Measurements from ENCODE around the gene ENPP5.

Gene ENPP5, protein sequence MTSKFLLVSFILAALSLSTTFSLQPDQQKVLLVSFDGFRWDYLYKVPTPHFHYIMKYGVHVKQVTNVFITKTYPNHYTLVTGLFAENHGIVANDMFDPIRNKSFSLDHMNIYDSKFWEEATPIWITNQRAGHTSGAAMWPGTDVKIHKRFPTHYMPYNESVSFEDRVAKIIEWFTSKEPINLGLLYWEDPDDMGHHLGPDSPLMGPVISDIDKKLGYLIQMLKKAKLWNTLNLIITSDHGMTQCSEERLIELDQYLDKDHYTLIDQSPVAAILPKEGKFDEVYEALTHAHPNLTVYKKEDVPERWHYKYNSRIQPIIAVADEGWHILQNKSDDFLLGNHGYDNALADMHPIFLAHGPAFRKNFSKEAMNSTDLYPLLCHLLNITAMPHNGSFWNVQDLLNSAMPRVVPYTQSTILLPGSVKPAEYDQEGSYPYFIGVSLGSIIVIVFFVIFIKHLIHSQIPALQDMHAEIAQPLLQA

DNA sequence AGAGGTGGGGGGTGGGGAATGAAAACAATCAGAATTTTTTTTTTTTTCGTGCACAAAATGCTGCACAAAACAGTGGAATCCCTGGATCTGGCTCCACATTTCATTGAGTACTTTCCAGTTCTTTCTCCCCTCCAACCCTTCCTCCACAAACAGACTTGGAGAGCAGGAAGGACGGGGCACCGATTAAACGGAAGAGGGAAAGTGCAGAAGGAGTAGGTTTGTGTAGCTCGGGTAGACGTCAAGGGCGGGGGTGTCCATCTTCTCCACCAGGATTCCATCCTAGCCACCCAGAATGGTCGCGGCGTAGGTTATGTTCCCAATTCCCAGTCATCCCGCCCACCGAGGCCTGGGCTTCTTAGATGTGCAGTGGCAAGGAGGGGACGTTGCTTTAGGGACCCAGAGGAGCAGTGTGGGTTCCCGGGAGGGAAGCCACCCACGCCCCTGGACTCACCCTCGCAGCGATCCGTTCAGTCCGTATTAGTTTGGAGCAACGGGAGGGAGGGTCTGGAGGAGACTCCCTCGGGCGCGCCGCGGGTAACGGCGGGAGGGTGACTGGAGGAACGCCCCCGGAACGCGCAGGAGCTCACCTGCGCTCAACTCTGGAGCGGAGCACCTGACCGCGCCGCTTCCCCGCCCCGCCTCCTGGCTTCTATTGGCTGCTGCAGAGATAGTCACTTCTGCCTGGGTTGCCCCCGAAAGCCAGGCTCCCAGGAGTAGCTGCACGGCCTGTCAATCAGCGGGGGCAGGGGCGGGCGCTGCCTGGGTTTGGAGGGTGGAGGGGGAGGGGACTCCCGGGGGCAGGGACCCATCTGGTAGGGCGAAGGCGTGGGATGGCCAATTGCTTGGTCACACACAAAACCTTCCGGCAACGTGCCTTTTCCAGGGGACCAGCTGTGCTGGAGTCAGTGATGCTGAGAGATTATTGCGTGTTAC, at the start of gene ENPP5:
Gene ENPP5, minus strand, starts transcription at position 624 of the 933 bp plus-strand sequence. CDS start 2,718 bp downstream, outside the sequence.
- DNase-seq (ENCODE audit: low read depth) = peak; percentile 36

DNA sequence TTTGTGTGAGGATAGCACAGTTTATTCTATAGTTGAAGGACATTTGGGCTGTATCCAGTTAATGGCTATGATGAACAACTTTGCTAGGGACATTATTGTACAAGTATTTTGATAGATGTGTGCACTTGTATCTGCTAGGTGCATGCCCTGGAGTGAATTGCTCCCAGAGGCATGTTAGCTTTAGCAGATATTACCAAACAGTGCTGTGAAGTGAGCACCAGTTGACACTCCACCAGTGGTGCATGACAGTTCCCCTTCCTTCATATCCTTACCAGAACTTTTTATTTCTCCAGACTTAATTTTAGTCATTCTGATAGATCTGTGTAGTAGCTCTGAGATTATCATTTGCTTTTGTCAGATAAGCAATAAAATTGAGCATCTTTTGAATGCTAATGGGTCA, 48.9 kb upstream of the ENPP5 start:
- no peak for DNase-seq (ENCODE audit: low read depth)

DNA sequence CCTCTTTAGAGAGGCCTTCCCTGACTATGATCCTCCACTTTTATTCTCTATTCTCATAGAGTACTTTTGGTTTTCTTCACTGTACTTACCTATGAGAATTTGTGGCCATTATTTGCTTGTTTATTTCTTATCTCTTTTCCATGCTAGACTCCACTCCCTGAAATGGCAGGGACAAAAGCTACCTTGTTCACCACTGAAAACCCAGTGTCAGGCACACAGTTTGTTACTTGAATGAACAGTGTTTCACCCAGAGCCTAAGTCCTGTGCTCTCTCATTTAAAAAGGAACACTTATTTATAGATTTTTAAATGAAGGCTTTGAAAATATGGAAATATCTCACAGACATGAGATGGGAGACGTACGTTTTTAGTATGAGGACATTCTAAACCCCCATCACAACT, 47.7 kb upstream of the ENPP5 start:
- no peak for DNase-seq (ENCODE audit: low read depth)

DNA sequence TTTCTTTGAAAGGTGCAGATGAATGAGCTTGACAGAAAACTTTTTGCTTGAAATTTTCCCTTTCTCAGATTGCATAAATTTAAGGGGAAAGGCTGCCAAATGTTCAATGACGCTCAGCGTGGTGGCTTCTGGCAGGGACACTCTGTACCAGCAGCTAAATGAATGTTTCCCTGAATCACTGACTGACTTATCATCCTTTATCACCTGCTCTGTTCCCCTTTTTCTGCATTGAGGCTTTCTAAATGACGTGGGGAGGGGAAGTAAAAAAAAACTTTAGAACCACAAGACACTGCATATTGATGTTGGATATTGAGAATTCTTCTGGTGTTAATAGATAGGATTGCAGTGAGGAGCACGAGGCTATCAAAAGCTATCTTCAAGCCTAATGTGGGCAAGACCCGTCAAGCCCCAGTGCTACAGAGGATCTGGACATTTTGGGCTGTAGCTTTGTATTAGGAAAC, 46.9 kb upstream of the ENPP5 start:
- DNase-seq (ENCODE audit: low read depth) = no peak

DNA sequence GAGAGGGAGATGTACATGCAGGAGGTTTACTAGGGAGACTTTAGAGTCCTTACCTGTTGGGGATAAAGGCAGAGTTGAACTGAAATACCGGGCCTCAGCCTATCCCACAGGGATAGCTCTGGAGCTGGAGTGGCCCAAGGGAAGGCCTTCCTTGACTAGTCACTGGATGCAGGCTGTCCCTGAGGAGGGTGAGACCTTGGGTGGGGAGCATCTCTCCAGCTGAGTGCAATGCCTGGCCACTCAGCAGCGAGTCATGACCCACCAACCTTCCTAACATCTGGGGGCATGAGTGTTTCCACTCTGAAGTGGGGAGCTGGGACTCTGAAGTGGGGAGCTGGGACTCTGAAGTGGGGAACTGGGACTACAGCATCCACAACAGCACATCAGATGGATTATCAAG, 46.1 kb upstream of the ENPP5 start:
- no peak for DNase-seq (ENCODE audit: low read depth)

DNA sequence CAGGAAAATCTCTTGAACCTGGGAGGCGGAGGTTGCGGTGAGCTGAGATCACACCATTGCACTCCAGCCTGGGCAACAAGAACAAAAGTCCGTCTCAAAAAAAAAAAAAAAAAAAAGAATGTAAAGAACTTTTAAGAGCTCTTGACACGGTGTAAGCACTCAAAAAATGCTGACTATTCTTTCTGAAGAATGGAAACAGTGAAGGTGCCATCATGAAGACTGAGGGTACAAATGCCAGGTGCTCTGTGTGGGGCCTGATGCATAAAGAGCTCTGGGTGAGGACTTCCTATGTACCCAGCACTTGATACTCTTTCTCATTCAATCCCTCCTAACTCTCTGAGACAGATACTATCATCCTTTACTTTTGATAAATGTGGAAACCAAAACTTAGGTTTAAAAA, 45.0 kb upstream of the ENPP5 start:
- no peak for DNase-seq (ENCODE audit: low read depth)

DNA sequence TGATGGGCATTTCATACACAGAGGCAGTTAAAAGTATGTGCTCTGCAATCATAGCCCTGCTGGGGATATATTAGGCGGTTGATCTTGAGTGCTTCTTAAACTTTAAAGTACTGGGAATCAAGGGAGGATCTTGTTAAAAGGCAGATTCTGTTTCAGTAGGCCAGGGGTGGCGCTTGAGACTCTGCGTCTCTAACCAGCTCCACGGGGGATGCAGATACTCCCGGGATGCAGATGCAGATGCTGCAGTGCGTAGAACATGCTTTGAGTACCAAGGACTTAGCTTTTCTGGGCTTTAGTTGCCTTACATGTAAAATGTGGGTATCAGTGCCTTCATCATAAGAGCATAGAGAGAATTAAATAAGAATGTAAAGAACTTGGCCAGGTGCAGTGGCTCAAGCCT, 44.4 kb upstream of the ENPP5 start:
- DNase-seq (ENCODE audit: low read depth) = no peak

DNA sequence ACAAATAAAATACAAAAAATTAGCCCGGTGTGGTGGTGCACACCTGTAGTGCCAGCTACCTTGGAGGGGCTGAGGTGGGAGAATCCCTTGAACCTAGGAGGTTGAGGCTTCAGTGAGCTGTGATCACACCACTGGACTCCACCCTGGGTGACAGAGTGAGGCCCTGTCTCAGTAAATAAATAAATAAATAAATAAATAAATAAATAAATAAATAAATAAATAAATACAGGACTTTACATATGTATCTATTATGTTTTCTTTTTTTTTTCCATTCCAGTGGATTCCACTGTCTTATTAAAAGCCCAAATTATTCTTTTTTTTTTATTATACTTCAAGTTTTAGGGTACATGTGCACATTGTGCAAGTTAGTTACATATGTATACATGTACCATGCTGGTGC, 41.1 kb upstream of the ENPP5 start:
- no peak for DNase-seq (ENCODE audit: low read depth)

DNA sequence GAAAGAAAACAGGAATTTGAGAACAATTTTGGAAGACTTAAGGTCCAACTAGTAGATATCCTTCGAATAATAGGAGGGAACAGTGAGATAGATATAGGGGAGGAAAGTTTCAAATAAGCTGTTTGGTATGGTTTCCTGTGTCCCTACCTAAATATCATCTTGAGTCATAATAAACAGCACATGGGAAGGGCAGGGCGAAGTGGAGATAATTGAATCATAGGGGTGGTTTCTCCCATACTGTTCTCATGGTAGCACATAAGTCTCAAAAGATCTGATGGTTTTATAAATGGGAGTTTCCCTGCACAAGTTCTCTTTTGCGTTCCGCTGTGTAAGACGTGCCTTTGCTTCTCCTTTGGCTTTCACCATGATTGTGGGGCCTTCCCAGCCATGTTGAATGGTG, 39.5 kb upstream of the ENPP5 start:
- no peak for DNase-seq (ENCODE audit: low read depth)

DNA sequence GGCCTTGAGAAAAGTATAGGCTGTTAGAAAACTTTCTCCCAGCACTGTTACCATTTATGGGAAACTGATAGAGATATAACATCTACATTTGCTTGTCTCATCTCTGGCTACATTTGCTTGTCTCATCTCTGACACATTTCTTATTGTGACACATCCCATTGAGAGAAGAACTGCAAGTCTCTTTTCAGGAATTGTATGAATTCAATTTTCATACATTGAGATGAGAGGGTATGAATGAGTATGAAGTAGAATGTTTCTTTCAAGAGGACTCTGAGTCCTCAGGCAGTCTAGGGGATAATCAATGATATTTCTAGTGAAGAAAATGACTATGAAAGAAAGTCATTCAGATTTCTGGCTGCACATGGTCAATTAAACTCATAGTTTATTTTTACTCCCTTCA, 37.5 kb upstream of the ENPP5 start:
- no peak for DNase-seq (ENCODE audit: low read depth)

DNA sequence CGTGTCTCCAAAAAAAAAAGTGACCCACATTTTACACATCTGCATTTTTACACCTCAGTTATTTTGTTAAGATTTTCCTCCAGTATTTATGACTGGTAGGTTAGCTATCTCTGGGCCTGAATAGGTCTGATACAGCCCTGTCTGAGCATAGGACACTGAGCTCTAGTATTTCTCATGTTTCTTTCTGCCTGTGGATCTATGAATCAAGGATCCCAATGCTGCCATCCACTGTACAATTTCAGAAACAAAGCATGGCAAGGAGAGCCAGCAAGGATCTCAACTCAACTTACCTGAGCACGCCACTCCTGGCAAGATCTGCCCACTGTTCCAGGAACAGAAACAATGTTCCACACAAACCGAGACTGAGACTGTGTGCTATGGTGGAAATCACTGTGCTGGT, 36.4 kb upstream of the ENPP5 start:
- DNase-seq (ENCODE audit: low read depth) = no peak

DNA sequence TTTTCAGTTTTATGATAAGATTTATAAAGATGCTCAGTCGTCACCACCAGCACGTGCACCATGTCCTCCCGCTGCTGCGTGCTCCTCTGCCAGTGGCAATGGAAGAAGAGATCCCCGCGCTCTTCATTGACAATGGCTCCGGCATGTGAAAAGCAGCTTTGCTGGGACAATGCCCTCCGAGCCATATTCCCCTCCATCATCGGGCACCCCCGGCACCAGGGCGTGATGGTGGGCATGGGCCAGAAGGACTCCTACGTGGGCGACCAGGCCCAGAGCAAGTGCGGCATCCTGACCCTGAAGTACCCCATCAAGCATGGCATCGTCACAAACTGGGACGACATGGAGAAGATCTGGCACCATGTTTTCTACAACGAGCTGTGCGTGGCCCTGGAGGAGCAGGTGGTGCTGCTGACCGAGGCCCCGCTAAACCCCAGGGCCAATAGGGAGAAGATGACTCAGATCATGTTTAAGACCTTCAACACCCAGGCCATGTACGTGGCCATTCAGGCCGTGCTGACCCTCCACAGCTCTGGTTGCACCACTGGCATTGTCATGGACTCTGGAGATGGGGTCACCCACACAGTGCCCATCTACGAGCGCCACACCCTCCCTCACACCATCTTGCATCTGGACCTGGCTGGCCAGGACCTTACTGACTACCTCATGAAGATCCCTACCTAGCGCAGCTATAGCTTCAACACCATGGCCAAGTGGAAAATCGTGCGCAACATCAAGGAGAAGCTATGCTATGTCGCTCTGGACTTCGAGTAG, 34.3 kb upstream of the ENPP5 start:
- no peak for DNase-seq (ENCODE audit: low read depth)

DNA sequence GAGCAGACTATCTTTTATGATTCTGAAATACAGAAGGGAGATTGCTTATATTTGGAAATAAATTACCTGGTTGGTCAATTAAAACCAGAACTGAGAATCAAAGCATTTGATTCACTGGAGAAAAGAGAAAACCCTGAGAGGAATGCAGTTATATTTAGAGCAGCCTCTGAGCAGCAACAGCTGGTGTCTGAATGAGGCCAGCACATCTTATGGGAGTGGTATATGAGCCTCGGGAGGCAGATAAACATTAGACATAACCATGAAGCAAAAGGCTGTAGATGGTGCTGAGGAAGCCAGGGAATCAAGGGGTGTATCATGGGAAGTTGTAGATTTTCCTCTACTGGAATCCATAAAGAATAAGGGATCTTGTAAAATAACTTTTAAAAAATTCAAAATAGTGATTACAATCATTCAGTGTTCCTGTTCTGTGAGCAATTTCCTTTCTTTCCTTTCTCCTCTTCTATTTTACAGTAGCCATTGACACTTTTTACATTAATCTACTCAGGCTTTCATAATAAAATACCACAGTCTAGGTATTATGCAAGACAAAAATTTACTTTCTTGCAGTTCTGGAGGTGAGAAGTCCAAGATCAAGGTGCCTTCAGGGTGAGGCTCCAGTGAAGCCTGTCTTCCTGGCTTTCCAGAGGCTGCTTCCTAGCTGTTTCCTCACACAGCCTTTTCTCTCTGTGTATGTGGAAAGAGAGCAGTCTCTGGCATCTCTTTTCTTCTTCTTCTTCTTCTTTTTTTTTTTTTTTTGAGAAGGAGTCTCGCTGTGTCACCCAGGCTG, 32.8 kb upstream of the ENPP5 start:
- DNase-seq (ENCODE audit: low read depth) = no peak

DNA sequence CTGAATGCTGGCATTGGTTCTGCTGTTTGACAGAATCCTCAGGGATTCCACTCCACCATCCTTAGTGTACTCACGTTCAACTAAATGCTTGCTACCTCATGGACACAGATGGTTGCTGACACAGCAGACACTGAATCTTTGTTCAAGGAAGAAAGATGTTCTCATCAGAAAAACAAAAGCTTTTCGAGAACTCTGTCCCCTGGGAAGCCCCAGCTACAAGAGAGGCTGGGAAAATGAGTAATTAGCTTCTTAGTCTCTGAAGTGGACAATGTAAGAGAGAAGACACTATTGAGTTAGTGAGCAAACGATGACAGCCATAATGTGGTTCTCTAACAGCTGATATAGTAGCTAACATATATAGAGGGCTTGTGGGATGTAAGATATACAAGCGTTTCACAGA, 30.9 kb upstream of the ENPP5 start:
- no peak for DNase-seq (ENCODE audit: low read depth)

DNA sequence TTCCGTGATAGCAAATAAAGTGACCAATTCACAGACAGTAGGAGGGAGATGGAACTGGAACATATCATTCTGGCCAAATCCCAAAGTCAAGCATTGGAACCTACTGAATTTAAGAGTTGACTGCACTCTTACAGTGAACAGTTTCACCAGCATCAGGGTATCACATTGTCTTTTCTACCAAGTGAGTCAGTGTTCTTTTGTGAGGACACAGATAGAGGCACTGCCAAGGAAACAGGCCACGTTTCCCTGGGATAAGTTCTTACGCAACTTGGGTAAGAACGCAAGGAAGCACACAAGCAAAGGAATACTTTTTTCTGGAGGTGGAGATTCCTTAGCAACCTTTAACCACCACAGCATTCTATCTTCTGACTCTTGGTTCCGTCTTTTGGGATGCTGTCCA, 28.6 kb upstream of the ENPP5 start:
- DNase-seq (ENCODE audit: low read depth) = no peak

DNA sequence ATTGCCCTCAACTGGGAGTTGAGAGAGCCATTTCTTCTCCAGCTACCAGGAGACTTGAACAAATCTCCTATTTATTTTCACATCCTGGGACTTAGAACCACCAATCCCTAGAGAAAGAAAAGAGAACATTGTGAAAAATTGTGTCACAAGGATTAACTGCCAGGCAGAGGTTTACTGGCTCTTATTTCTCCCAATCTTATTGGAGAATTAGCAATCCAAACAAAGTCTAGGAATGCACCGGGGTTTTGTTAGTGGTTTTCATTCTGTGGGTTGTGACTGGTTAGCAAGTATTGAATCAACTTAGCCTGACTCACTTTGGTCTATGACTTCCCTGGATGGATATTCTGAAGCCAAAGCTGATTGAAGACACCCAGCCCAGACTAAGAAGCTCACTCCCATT, 21.2 kb upstream of the ENPP5 start:
- DNase-seq (ENCODE audit: low read depth) = no peak

DNA sequence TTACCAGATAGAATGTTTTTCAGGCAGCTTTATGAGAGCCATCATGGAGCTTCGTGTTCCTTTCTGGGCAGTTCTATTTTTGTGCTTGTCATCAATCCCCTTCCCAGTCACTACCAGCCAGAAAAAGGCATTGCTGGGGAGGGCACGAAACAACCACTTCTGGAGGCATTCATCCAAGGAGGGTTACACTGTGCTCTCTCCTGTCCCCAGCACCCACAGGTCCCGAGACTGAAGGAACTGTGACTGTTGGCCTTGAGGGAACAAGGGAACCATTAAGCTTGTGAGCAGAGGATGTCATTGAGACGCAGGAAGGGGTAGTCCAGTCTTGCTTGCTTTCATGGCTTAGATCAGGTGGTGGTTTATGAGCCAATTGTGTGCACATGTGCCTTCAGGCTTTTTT, 20.1 kb upstream of the ENPP5 start:
- DNase-seq (ENCODE audit: low read depth) = no peak

DNA sequence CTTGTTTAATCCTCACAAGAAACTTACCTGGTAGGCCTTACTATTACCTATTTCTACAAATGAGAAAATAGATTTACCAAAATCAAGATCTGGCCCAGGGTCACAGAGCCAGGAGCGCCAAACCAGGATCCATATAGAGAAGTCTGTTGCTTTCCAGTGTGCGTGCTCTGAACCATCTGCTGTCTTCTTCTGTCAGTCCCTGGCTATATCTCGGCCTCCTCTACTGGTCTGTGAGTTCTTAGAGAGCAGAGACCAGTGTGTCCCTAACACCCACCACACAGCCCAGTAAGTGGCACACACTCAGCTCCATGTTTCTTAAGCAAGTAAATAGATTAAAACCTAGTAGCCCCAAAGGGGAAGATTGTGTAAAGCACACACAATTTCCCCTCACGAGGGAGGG, 18.9 kb upstream of the ENPP5 start:
- no peak for DNase-seq (ENCODE audit: low read depth)

DNA sequence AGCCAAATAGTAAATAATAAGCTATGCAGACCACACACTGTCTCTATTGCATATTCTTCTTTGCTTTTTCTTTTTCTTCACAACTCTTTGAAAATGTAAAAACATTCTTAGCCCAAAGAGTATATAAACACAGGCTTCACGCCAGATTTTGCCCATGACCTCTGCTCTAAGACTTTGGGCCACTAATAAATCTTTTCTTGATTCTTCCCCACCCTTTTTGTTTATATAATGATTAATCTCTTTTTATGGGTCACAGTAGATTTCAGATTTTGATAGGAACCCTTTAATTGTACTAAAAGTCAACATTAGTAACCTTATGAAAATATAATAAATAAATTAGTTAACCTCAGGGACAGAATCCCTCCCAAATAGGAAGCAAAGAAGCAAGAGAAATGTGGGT, 15.8 kb upstream of the ENPP5 start:
- DNase-seq (ENCODE audit: low read depth) = no peak

DNA sequence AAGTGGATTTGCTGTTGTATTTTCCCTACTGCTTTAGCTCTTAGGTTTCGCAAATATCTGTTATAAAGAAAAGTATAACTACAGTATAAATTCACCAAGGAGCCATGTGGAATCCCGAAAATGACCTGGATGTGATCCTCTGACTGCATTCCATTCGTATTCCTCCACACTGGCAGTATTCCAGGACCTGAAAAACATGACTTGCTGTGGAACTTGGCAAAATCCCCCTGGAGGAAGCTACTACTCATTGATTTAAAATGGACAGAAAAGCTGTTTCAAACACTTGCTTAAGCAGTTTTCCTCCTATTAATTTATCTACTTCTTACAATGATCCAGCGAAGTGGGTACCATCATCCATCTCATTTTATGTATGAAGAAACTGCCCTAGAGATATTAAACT, 13.3 kb upstream of the ENPP5 start:
- DNase-seq (ENCODE audit: low read depth) = no peak

DNA sequence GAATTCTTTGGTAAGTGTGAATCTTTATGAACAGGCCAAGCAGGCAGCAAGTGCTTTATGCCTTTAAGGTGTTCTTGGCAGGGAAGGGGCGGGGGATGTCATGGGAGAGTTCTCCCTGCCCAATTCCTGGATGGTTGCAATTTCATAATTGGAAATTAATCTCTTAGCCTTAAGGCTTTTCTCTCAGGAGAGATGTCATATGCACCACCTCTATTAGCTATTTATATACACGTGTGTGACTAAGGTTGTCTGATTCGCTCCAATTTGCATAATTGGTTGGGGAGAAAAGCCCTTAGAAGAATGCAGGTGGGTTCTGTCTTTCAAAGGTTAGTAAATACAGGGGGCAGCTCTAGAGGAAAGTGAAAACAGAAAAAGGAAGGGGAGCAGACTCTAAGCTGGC, 5.2 kb upstream of the ENPP5 start:
- DNase-seq (ENCODE audit: low read depth) = no peak

Measured in stimulated activated CD4-positive, alpha-beta T cell treated with anti-CD3 and anti-CD28 coated beads, Interleukin-2, amount 100 ng/mL, for 4 hours (primary cell).